ENCODE results near the gene C17orf75.

Gene C17orf75

GRCh38 chr17:32303781-32304288 is 38.1 kb downstream of the C17orf75 start:
- DNase-seq (ENCODE audit: low spot score) = no peak

GRCh38 chr17:32302860-32303649 is 38.9 kb downstream of the C17orf75 start:
- DNase-seq (ENCODE audit: low spot score) = no peak

- no peak for DNase-seq (ENCODE audit: low spot score)
These were observed 39.9 kb downstream of the C17orf75 start for GRCh38 chr17:32302037-32302436.

GRCh38 chr17:32299580-32300164 is 42.3 kb downstream of the C17orf75 start:
- no peak for DNase-seq (ENCODE audit: low spot score)

GRCh38 chr17:32298721-32299579 is 43.0 kb downstream of the C17orf75 start:
- DNase-seq (ENCODE audit: low spot score) = no peak

GRCh38 chr17:32298298-32298697 is 43.7 kb downstream of the C17orf75 start:
- DNase-seq (ENCODE audit: low spot score) = no peak

GRCh38 chr17:32297860-32298259 is 44.1 kb downstream of the C17orf75 start:
- no peak for DNase-seq (ENCODE audit: low spot score)

- DNase-seq (ENCODE audit: low spot score) = no peak
These were observed 44.5 kb downstream of the C17orf75 start for GRCh38 chr17:32297424-32297823.

- DNase-seq (ENCODE audit: low spot score) = no peak
These were observed 49.9 kb downstream of the C17orf75 start for GRCh38 chr17:32292094-32292493.

GRCh38 chr17:32289471-32290070 is 52.4 kb downstream of the C17orf75 start:
- DNase-seq (ENCODE audit: low spot score) = no peak

- DNase-seq (ENCODE audit: low spot score) = no peak
These were observed 53.4 kb downstream of the C17orf75 start for GRCh38 chr17:32288615-32289014.

GRCh38 chr17:32287804-32288511 is 54.0 kb downstream of the C17orf75 start:
- DNase-seq (ENCODE audit: low spot score) = no peak

GRCh38 chr17:32286518-32286900 is 55.5 kb downstream of the C17orf75 start:
- DNase-seq (ENCODE audit: low spot score) = no peak

- no peak for DNase-seq (ENCODE audit: low spot score)
These were observed 56.0 kb downstream of the C17orf75 start for GRCh38 chr17:32285746-32286517.

- DNase-seq (ENCODE audit: low spot score) = no peak
These were observed 56.7 kb downstream of the C17orf75 start for GRCh38 chr17:32285306-32285705.

GRCh38 chr17:32283745-32284201 is 58.2 kb downstream of the C17orf75 start:
- peak; percentile 59 for DNase-seq (ENCODE audit: low spot score)

GRCh38 chr17:32281011-32281451 is 60.9 kb downstream of the C17orf75 start:
- no peak for DNase-seq (ENCODE audit: low spot score)

GRCh38 chr17:32279891-32280716 is 61.9 kb downstream of the C17orf75 start:
- no peak for DNase-seq (ENCODE audit: low spot score)

- DNase-seq (ENCODE audit: low spot score) = no peak
These were observed 63.2 kb downstream of the C17orf75 start for GRCh38 chr17:32278815-32279214.
